HepG2 (cell line): ENCODE measurements around the gene MAEA. TPM values are rescaled to one million over a fixed set of nuclear protein-coding genes. Genes with fewer than 3 reads are reported as not detected.
A peak's percentile ranks its signal among the peaks of the same experiment; 100 is the strongest.

Experiments used
- ATAC-seq: fragments of 200-7000 bp; cut with Tn5 transposase; 3 replicates; pipeline ENCODE4 v1.9.1; 2020; ENCODE audit warnings: mild to moderate bottlenecking, moderate library complexity
- BruUV-seq: library from RNA; stranded (reverse); fragments of 400-500 nt; replicated peaks from 2 replicates; lab custom pipeline; 2021; lab: Mats Ljungman, UMichigan
- CTCF ChIA-PET: fragments of 300-600 bp; formaldehyde crosslinking; extraction: SDS; loops from one replicate; lab custom pipeline; 2021; ENCODE audit warnings: low total read pairs, inconsistent platforms, low intra/inter-chr PET ratio; lab: Yijun Ruan, JAX
- POLR2A ChIA-PET: fragments of 350-600 bp; sonication (Branson Sonifier 250); formaldehyde crosslinking; loops from one replicate; lab custom pipeline; 2020; ENCODE audit warnings: antibody characterized with exemption, inconsistent platforms; lab: Yijun Ruan, JAX
- DNase-seq: peaks from one replicate; pipeline ENCODE4 v3.0.0-alpha.2; 2015; ENCODE audit warnings: low spot score
- FAIRE-seq: peaks from 3 replicates; lab custom pipeline; 2011; peaks lifted over from hg19 to GRCh38; lab: Jason Lieb, UNC
- H2AFZ ChIP-seq: one replicate; pipeline ENCODE4 v1.6.1; 2011; ENCODE audit warnings: low read length, inconsistent platforms
- H3K27ac ChIP-seq: fragments of 300-600 bp; 3 replicates; pipeline ENCODE4 v1.8.0; 2011; ENCODE audit warnings: mixed run types, mild to moderate bottlenecking, mixed read lengths, low read length, inconsistent platforms; ENCODE audit not compliant: insufficient read depth; ENCODE audit errors: extremely low read length
- H3K27me3 ChIP-seq, 2 experiments: fragments of 200-600 bp in 1 of 2; 2 replicates in 1 of 2; 3 replicates in 1 of 2; pipeline versions ENCODE4 v1.6.0 to v1.8.0; 2011; ENCODE audit warnings: low read length in 2 of 2, mild to moderate bottlenecking in 2 of 2, moderate library complexity in 2 of 2, inconsistent platforms in 1 of 2; ENCODE audit not compliant: insufficient read depth in 2 of 2, control insufficient read depth in 1 of 2
- H3K36me3 ChIP-seq, 2 experiments: fragments of 200-600 bp in 1 of 2; replicated peaks in 1 of 2; 2 replicates in 1 of 2; 3 replicates in 1 of 2; pipeline versions ENCODE4 v1.5.1 to v1.8.0; 2011; ENCODE audit warnings: low read length in 2 of 2, inconsistent platforms in 1 of 2; ENCODE audit not compliant: insufficient read depth in 2 of 2, control insufficient read depth in 1 of 2
- H3K4me1 ChIP-seq: 2 replicates; pipeline ENCODE4 v1.5.1; 2012; ENCODE audit warnings: low read length, inconsistent platforms; ENCODE audit not compliant: insufficient read depth
- H3K4me2 ChIP-seq: 2 replicates; pipeline ENCODE4 v1.6.0; 2011; ENCODE audit warnings: low read depth, low read length, inconsistent platforms
- H3K4me3 ChIP-seq, 3 experiments: fragments of 200-600 bp in 1 of 3; sonication (generic), shearing (Covaris generic) in 1 of 3; replicated peaks in 1 of 3; 2 replicates each; pipeline ENCODE4 v1.5.1; 2011 to 2016; ENCODE audit warnings: low read length in 3 of 3, inconsistent platforms in 2 of 3, low read depth in 2 of 3, mild to moderate bottlenecking in 2 of 3, control low read depth in 1 of 3, mixed read lengths in 1 of 3; ENCODE audit not compliant: insufficient read depth in 1 of 3
- H3K79me2 ChIP-seq: one replicate; pipeline ENCODE4 v1.6.1; 2011; ENCODE audit warnings: low read length, inconsistent platforms; ENCODE audit not compliant: insufficient read depth
- H3K9ac ChIP-seq: 2 replicates; pipeline ENCODE4 v1.6.0; 2011; ENCODE audit warnings: mild to moderate bottlenecking, low read depth, low read length, inconsistent platforms; ENCODE audit not compliant: insufficient read depth
- H3K9me3 ChIP-seq: 2 replicates; pipeline ENCODE4 v1.5.1; 2012; ENCODE audit warnings: mild to moderate bottlenecking, low read length
- H4K20me1 ChIP-seq: 2 replicates; pipeline ENCODE4 v1.6.0; 2011; ENCODE audit warnings: inconsistent platforms, mild to moderate bottlenecking, low read length, moderate library complexity; ENCODE audit not compliant: insufficient read depth
- FOXJ3 ChIP-seq: sonication (generic); formaldehyde crosslinking; IDR thresholded peaks from 2 replicates; pipeline ENCODE4 v1.4.0; 2020; ENCODE audit warnings: missing genetic modification reagents, mild to moderate bottlenecking, borderline replicate concordance
- KLF9 ChIP-seq: IDR thresholded peaks from 2 replicates; pipeline ENCODE4 v1.6.1; 2016; ENCODE audit warnings: low read depth
- RAD21 ChIP-seq: fragments of 450-650 bp; formaldehyde crosslinking; IDR thresholded peaks from 2 replicates; pipeline ENCODE4 v1.5.0; 2020; ENCODE audit warnings: mild to moderate bottlenecking
- RAD51 ChIP-seq: fragments of 450-650 bp; IDR thresholded peaks from 2 replicates; pipeline ENCODE4 v1.6.1; 2016; ENCODE audit warnings: borderline replicate concordance
- SIX1 ChIP-seq: sonication (generic); formaldehyde crosslinking; IDR thresholded peaks from 2 replicates; pipeline ENCODE4 v1.4.0; 2020; ENCODE audit warnings: missing genetic modification reagents, borderline replicate concordance
- SMC3 ChIP-seq: IDR thresholded peaks from 2 replicates; pipeline ENCODE4 v1.6.1; 2011; ENCODE audit warnings: low read length, improper control_type of control experiment
- ZBTB4 ChIP-seq: sonication (generic); formaldehyde crosslinking; IDR thresholded peaks from 2 replicates; pipeline ENCODE4 v1.4.0; 2020; ENCODE audit warnings: missing genetic modification reagents, mild to moderate bottlenecking, borderline replicate concordance
- ZFX ChIP-seq: sonication (generic); formaldehyde crosslinking; IDR thresholded peaks from 2 replicates; pipeline ENCODE4 v1.4.0; 2020; ENCODE audit warnings: mild to moderate bottlenecking, low read depth, missing genetic modification reagents, moderate library complexity
- ZNF451 ChIP-seq: sonication (generic); formaldehyde crosslinking; IDR thresholded peaks from 2 replicates; pipeline ENCODE4 v1.5.0; 2020; ENCODE audit warnings: mild to moderate bottlenecking, missing genetic modification reagents
- ZNF576 ChIP-seq: sonication (generic); formaldehyde crosslinking; IDR thresholded peaks from 2 replicates; pipeline ENCODE4 v1.4.0; 2020; ENCODE audit warnings: mild to moderate bottlenecking, missing genetic modification reagents
- ZSCAN31 ChIP-seq: sonication (generic); formaldehyde crosslinking; IDR thresholded peaks from 2 replicates; pipeline ENCODE4 v1.5.0; 2020; ENCODE audit warnings: low read depth, mild to moderate bottlenecking, missing genetic modification reagents
- ZSCAN9 ChIP-seq: IDR thresholded peaks from 2 replicates; pipeline ENCODE4 v1.6.1; 2016; ENCODE audit warnings: borderline replicate concordance
- WGBS: methylation state at CpG from one replicate; pipeline ENCODE4 v1.1.6; 2017; ENCODE audit warnings: low lambda C conversion rate; 5-methylcytosine and 5-hydroxymethylcytosine counted together
- in situ Hi-C: cut with HindIII; loops from 2 replicates; pipeline ENCODE4 v1.10.0; 2017; ENCODE audit warnings: low pct_unique_long_range_greater_than_20kb; ENCODE audit not compliant: extremely low pct_ligation_motif_present
- intact Hi-C: fragments of 100-400 bp; cut with micrococcal nuclease; formaldehyde crosslinking; loops from one replicate; pipeline ENCODE4 v1.10.0; 2022; ENCODE audit not compliant: unreplicated experiment
- polyA plus RNA-seq, 8 experiments: library from polyadenylated mRNA; depleted of rRNA in 3 of 8; stranded (reverse) in 7 of 8; unstranded in 1 of 8; fragments of >200 nt; fragmentation: Illumina TruSeq in 4 of 8; extraction: Trizol in 4 of 8; gene quantifications; 2 replicates each; pipeline versions ENCODE4 v1.2.1 to v1.2.3, GENCODE V29; 2011 to 2016; ENCODE audit warnings: low read depth in 4 of 8, missing spikeins in 1 of 8, mixed read lengths in 1 of 8; ENCODE audit not compliant: insufficient read depth in 1 of 8
- total RNA-seq, 5 experiments: library from RNA; depleted of rRNA; stranded (reverse); fragments of >200 nt; fragmentation: Illumina TruSeq; extraction: Trizol; gene quantifications; 2 replicates each; pipeline ENCODE4 v1.2.3, GENCODE V29; 2016; ENCODE audit warnings: low read depth in 1 of 5
- TF ChIP-seq, protein P1 (sequence below): sonication (generic); formaldehyde crosslinking; IDR thresholded peaks from 2 replicates; pipeline ENCODE4 v1.5.0; 2020; ENCODE audit warnings: mild to moderate bottlenecking, missing genetic modification reagents, moderate library complexity
- TF ChIP-seq, protein P2 (sequence below): sonication (generic); formaldehyde crosslinking; IDR thresholded peaks from 2 replicates; pipeline ENCODE4 v1.8.0; 2022; ENCODE audit warnings: mild to moderate bottlenecking, missing genetic modification reagents
- TF ChIP-seq, protein P3 (sequence below): sonication (generic); formaldehyde crosslinking; IDR thresholded peaks from 2 replicates; pipeline ENCODE4 v1.5.1; 2020; ENCODE audit warnings: mild to moderate bottlenecking, missing genetic modification reagents, borderline replicate concordance

The MAEA gene
- total and polyA plus RNA-seq, 2 of the 13 experiments (the other 11 are each of a cell fraction or from before 2014, with no cell fraction given), result 52.0 to 57.1 TPM

DNA sequence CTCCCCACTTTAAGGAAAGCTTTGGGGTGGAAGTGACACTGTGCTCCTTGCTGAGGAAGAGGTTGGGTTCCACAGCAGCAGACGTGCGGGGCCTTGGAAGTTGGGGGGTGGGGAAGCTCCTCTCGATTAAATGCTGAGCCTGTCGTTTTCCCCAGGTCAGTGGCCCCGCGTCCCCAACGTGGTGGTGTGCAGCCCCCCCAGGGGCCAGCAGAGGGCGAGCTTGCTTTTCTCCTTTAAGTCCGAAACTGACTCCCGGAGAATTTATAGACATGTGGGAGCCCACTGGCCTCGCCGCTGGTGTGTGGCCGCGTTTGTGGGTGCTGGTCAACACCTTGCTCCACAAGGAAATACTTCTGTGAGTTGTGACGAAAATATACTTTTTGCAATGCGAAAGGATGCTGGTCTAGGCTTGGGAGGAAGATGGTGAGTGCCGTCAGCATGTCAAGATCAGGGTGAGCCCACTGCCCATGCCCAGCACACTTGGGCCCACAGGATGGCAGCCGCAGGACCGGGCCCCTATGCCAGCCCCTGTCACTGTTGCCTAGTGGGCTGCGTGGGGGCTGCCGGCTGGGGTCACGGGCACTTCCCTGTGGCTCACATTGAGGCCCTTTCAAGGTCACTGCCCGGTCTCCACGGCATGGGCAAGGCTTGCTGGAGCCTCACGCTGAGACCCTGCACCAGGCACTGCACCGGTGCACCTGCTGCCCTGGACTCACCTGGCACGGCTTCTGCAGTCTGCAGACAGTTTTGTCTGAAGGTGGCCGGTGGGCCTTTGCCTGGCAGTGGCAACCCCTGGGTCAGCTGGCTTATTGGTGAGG, 66.7 kb downstream of the MAEA start:
- ChIA-PET POLR2A (interaction anchor here (0.7 to 0.9 kb wide), 3 partner anchors 9 to 47 kb away, joined by 3 read pairs; no protein-coding TSS in a partner anchor), CTCF (interaction anchor here (0.8 to 1.3 kb wide), 2 partner anchors 157 to 272 kb away, joined by 3 to 10 read pairs; no protein-coding TSS in a partner anchor)
- Histone ChIP-seq H3K36me3 (peaks cover 9 to 13% of the 10 kb centered on the region in 2 experiments; a peak in 4 of 5 replicates), H3K4me2 (no peak overlapping the region), H3K9ac (no peak overlapping the region), H3K9me3 (no peaks in the 10 kb centered on the region), H3K4me1 (peaks cover 16% of the 10 kb centered on the region), H3K79me2 (no peaks in the 10 kb centered on the region), H4K20me1 (no peaks in the 10 kb centered on the region), H3K27ac (no peak overlapping the region), H3K4me3 (no peak overlapping the region), H3K27me3 (no peaks in the 10 kb centered on the region), H2AFZ (no peak overlapping the region)
- BruUV-seq, result no TSS peak
- ATAC-seq (peak; percentile 39), DNase-seq (peak; percentile 36), FAIRE-seq (no peak)
- intact Hi-C loops (loop anchor here (5.0 kb wide), 1 partner anchor 156 kb away; no protein-coding TSS in a partner anchor), in situ Hi-C loops (loop anchor here (10.0 kb wide), 1 partner anchor 158 kb away; no protein-coding TSS in a partner anchor)
- 74% methylated on average over 23 of the region's 28 CpGs for WGBS
- peak; percentile 57 for TF ChIP-seq RAD21 (CRISPR knock-in tag)
- TF ChIP-seq SIX1 (CRISPR knock-in tag), result no peak
- TF ChIP-seq ZBTB4 (CRISPR knock-in tag), result no peak
- TF ChIP-seq ZNF451 (CRISPR knock-in tag), result no peak
- TF ChIP-seq ZFX, result peak; percentile 15; the same call in 1 of the 2 replicates
- TF ChIP-seq, protein P1, sequence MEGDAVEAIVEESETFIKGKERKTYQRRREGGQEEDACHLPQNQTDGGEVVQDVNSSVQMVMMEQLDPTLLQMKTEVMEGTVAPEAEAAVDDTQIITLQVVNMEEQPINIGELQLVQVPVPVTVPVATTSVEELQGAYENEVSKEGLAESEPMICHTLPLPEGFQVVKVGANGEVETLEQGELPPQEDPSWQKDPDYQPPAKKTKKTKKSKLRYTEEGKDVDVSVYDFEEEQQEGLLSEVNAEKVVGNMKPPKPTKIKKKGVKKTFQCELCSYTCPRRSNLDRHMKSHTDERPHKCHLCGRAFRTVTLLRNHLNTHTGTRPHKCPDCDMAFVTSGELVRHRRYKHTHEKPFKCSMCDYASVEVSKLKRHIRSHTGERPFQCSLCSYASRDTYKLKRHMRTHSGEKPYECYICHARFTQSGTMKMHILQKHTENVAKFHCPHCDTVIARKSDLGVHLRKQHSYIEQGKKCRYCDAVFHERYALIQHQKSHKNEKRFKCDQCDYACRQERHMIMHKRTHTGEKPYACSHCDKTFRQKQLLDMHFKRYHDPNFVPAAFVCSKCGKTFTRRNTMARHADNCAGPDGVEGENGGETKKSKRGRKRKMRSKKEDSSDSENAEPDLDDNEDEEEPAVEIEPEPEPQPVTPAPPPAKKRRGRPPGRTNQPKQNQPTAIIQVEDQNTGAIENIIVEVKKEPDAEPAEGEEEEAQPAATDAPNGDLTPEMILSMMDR (CRISPR knock-in tag), result peak; percentile 79
- TF ChIP-seq KLF9 (CRISPR knock-in tag), result no peak
- TF ChIP-seq ZNF576 (CRISPR knock-in tag), result no peak
- no peak for TF ChIP-seq ZSCAN31 (CRISPR knock-in tag)
- no peak for TF ChIP-seq RAD51
- TF ChIP-seq, protein P2, sequence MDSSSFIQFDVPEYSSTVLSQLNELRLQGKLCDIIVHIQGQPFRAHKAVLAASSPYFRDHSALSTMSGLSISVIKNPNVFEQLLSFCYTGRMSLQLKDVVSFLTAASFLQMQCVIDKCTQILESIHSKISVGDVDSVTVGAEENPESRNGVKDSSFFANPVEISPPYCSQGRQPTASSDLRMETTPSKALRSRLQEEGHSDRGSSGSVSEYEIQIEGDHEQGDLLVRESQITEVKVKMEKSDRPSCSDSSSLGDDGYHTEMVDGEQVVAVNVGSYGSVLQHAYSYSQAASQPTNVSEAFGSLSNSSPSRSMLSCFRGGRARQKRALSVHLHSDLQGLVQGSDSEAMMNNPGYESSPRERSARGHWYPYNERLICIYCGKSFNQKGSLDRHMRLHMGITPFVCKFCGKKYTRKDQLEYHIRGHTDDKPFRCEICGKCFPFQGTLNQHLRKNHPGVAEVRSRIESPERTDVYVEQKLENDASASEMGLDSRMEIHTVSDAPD (CRISPR knock-in tag), result no peak
- no peak for TF ChIP-seq ZSCAN9 (CRISPR knock-in tag)
- TF ChIP-seq SMC3, result 0 out of 2 replicates have a peak, but pooled peaks have one; percentile 22
- TF ChIP-seq, protein P3, sequence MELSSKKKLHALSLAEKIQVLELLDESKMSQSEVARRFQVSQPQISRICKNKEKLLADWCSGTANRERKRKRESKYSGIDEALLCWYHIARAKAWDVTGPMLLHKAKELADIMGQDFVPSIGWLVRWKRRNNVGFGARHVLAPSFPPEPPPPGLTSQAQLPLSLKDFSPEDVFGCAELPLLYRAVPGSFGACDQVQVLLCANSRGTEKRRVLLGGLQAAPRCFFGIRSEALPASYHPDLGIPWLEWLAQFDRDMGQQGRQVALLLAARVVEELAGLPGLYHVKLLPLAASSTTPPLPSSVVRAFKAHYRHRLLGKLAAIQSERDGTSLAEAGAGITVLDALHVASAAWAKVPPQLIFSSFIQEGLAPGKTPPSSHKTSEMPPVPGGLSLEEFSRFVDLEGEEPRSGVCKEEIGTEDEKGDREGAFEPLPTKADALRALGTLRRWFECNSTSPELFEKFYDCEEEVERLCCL, result no peak
- no peak for TF ChIP-seq FOXJ3 (CRISPR knock-in tag)
